Raji (cell line): Measurements from ENCODE around the gene HEATR3.

ENCODE experiments used
- POLR2A ChIP-seq: IDR thresholded peaks from 2 replicates; pipeline ENCODE4 v1.6.1; 2011; ENCODE audit warnings: low read depth, low read length, control low read depth; ENCODE audit not compliant: insufficient read depth

HEATR3 gene

DNA sequence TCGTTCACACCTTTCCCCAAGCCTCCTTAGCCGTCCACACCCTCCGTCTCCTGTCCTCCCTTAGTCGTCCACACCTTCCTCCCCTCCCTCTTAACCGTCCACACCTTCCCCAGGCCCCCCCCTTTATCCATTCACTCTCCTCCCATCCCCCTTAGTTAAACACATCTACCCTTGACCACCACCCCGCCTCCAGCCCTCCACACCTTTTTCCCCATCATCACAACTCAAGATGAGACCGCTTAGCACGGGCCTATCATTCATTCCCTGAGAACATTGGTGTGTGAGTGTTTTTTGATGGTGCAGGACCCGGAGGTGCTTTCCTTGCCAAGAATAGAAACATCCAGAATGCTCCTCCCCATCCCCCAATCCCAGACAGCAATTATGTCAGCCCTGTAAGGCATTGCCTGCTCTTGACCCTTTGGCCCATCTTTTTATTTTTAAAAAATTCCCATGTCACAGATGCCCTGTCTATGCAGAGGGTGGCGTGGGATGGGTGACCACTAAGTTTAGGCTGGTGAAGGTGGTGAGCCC is 88.7 kb downstream of the HEATR3 start:
- no peak for TF ChIP-seq POLR2A

DNA sequence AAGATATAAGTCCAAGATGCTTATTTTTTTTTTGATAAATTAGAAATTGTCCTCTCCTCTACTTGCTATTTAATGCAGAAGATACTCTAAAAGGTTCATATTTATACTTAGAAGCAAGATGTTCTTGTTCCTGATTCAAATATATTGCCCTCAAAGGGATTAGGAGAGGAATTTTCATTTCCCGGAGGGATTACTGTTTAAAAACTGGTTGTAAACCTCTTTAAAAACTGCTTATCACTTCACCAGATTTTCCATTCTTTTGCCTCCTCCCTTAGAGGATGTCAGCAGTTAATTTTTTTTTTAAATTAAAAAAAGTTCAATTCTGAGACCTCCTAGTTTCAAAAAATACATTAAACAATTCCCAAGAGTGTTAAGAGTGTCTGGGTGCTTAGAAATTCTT is 90.2 kb downstream of the HEATR3 start:
- no peak for TF ChIP-seq POLR2A
